ENCODE measurements around the gene BCKDK.
A peak's percentile ranks its signal among the peaks of the same experiment; 100 is the strongest.
"Not testable (repeated sequence)": the region's sequence is repeated elsewhere in the genome, so short reads cannot be mapped to it uniquely, and the experiment has no call there.

The BCKDK gene

GRCh38 chr16:31090540-31090939 is 17.6 kb upstream of the BCKDK start:
- no peak overlapping the region for H3K4me3 ChIP-seq (ENCODE audit: low read length)
- DNase-seq (ENCODE audit: low read depth, low spot score): no peak

- no peak overlapping the region for H3K4me3 ChIP-seq (ENCODE audit: low read length)
- no peak for DNase-seq (ENCODE audit: low read depth, low spot score)
Observed at GRCh38 chr16:31092330-31092729, 15.9 kb upstream of the BCKDK start.

- no peak for DNase-seq (ENCODE audit: low read depth, low spot score)
- H3K4me3 ChIP-seq (ENCODE audit: low read length): peak overlapping the region; percentile 21
Observed at GRCh38 chr16:31093132-31093703, 15.0 kb upstream of the BCKDK start.

DNA sequence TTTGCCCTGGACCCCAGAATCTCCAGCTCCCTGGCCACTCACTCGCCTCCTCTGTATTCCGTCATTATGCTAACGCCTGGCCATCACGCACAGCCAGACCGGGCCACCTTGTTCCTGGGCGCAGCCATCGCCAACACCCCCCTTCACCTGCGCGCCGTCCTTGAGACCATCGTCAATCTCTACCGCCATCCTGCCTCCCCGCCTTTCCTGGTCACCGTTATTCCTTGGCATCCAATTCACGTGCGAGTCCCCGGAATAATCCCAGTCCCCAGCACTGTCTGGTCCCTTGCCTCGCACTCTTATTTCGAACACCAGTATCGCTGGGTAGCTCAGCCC is 14.1 kb upstream of the BCKDK start:
- H3K4me3 ChIP-seq (ENCODE audit: low read length): peak overlapping the region; percentile 92
- no peak for DNase-seq (ENCODE audit: low read depth, low spot score)

GRCh38 chr16:31094424-31095120 is 13.6 kb upstream of the BCKDK start, which contains the start of gene VKORC1:
VKORC1 (minus strand) TSS chr16:31094797; CDS start chr16:31094729, 68 bp downstream.
- peak; percentile 89 for DNase-seq (ENCODE audit: low read depth, low spot score)
- H3K4me3 ChIP-seq (ENCODE audit: low read length): peak within 1 kb of the TSS; percentile 92

DNA sequence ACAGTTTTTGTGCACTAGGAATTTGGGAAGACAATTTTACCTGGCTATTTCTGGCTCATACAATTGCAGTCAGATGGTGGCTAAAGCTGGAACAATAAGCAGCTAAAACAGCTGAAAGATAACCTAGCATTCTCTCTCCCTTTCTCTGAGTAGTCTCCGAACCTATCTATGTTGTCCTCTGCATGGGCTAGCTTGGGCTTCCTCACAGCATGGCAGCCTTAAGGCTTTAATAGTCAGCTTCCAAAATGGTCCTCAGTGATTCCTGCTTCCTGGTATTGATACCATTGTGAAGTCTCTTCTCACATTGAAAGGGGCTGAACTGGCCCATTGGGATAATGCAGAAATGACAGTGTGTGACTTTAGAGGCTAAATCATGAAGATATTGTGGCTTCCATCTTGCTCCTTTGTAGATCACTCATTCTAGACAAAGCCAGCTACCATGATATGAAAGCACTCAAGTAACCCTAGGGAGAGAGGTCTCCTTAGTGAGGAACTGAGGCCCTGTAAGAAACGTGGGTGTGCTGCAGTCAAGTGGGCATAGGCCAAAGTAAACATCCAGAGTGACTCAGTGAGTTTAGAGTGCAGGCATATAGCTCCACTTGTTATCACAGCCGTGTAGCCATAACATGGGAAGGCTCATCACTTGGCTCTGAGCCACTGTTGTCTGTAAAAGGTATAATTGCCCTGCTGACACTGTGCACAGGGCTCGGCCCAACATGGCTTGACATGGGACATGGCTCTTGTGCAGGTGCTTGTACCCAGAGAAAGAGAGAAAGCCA is 8.1 kb upstream of the BCKDK start:
- no peak for DNase-seq (ENCODE audit: low read depth, low spot score)

GRCh38 chr16:31100876-31101641 is 7.1 kb upstream of the BCKDK start:
- not testable (repeated sequence) for DNase-seq (ENCODE audit: low read depth, low spot score)

More for the DNA sequence above, 8.1 kb upstream of the BCKDK start:
- H3K4me3 ChIP-seq (ENCODE audit: low read length): no peak overlapping the region

GRCh38 chr16:31105677-31106213 is 2.4 kb upstream of the BCKDK start:
- peak; percentile 37 for DNase-seq (ENCODE audit: low read depth, low spot score)
- H3K4me3 ChIP-seq (ENCODE audit: low read length): peak overlapping the region; percentile 21

More at GRCh38 chr16:31100876-31101641, 7.1 kb upstream of the BCKDK start:
- H3K4me3 ChIP-seq (ENCODE audit: low read length): not testable (repeated sequence)

DNA sequence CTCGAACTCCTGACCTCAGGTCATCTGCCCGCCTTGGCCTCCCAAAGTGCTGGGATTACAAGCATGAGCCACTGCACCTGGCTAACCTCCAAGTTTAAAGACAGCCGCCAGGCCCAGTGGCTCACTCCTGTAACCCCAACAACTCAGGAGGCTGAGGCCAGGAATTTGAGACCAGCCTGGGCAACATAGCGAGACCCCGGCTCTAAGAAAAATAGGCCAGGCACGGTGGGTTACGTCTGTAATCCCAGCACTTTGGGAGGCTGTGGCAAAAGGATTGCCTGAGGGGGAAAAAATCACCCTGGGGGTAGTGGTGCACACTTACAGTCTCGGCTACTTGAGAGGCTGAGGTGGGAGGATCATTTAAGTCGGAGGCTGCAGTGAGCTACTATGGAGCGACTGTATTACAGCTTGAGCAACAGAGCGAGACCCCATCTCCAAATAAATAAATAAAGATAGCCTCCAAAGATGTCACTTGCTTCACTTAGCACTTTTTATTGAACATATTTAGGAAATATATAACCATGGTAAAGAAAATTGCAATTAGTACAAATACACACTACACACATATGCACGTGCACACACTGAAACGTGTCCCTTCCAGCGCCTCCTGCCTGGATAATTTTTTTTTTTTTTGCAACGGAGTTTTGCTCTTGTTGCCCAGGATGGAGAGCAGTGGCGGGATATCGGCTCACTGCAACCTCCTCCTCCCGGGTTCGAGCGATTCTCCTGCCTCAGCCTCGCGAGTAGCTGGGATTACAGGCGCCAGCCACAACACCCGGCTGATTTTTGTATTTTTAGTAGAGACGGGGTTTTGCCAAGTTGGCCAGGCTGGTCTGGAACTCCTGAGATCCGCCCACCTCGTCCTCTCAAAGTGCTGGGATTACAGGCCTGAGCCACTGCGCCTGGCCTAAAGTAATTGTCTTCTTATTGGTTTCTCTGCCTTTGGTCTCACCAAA is 1.4 kb upstream of the BCKDK start:
- no peak for DNase-seq (ENCODE audit: low read depth, low spot score)
- no peak overlapping the region for H3K4me3 ChIP-seq (ENCODE audit: low read length)

- H3K4me3 ChIP-seq (ENCODE audit: low read length): peak overlapping the region; percentile 69
- no peak for DNase-seq (ENCODE audit: low read depth, low spot score)
Observed at GRCh38 chr16:31107465-31107867, 720 bp upstream of the BCKDK start.

DNA sequence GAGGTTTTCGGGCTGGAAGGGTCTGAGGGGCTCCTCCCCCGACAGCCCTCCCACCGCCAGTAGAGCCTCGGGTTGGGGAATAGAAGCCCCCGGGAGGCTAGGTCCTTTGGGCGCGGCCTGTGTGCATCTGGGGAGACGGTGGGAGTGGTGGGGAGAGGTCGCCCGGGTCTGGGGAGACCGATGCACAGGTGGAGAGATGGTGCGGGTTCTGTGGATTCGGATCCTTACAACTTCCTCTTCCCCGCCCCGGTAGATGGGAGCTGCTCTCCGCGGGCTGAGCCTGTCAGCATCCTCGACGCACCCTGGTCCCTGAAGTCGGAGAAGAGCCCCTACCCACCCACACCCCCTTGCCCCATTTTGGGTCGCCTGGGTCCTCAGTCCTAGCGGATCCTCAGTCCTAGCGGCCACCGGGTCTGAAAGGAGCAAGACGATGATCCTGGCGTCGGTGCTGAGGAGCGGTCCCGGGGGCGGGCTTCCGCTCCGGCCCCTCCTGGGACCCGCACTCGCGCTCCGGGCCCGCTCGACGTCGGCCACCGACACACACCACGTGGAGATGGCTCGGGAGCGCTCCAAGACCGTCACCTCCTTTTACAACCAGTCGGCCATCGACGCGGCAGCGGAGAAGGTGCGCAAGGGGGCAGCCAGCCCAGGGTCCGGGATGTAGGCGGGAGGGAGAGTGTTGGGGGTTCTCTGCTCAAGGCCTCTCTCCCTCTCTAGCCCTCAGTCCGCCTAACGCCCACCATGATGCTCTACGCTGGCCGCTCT is 790 bp downstream of the BCKDK start:
- DNase-seq (ENCODE audit: low read depth, low spot score): no peak
- H3K4me3 ChIP-seq (ENCODE audit: low read length): peak overlapping the region; percentile 69

DNA sequence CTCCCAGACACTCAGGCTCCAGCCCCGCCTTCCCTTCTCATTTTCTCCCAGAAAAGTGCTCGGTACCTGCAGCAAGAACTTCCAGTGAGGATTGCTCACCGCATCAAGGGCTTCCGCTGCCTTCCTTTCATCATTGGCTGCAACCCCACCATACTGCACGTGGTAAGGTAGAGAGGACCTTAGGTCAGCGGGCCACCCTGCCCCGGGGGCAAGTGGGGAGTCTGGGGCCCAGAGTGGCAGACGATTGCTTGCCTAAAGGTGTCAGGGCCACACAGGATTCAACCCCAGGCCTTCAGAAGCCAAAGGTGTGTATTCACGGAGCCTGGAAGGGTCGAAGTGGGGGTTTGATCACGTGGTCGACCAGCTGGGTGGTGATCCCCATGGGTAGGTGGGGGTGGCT is 1.4 kb downstream of the BCKDK start:
- no peak overlapping the region for H3K4me3 ChIP-seq (ENCODE audit: low read length)
- no peak for DNase-seq (ENCODE audit: low read depth, low spot score)

GRCh38 chr16:31110106-31111034 is 2.2 kb downstream of the BCKDK start:
- DNase-seq (ENCODE audit: low read depth, low spot score): no peak

GRCh38 chr16:31111881-31112466 is 3.8 kb downstream of the BCKDK start:
- H3K4me3 ChIP-seq (ENCODE audit: low read length): no peak overlapping the region
- no peak for DNase-seq (ENCODE audit: low read depth, low spot score)

More at GRCh38 chr16:31110106-31111034, 2.2 kb downstream of the BCKDK start:
- H3K4me3 ChIP-seq (ENCODE audit: low read length): no peak overlapping the region

DNA sequence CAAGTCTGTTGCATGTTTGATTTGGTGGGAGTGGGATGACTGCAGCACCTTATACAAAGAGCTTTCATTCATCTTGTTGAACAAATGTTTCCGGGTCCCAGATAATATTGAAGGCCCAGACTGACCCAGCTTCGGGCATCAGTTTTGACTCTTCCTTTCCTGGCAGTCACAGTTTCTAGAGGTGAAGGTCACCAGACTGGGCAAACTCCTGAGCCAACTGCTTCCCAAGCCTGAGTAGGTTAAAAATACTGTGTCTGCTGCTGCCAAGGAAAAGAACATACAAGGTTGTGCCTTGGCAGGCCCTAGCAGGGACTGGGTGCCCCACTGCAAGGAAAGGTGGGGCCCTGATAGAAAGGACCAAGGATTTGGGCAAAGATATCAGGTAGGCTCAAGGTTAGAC is 4.5 kb downstream of the BCKDK start:
- H3K4me3 ChIP-seq (ENCODE audit: low read length): no peak overlapping the region
- no peak for DNase-seq (ENCODE audit: low read depth, low spot score)
